T-helper 2 cell (primary cell): ENCODE measurements around the gene CROT.
A peak's percentile ranks its signal among the peaks of the same experiment; 100 is the strongest.

ENCODE experiments used
- DNase-seq, 5 experiments: peaks; one replicate each; pipeline versions ENCODE4 v3.0.0 to v3.0.0-alpha.2; 2012 to 2022
- total RNA-seq, 2 donors: gene quantifications; one replicate each; lab custom pipeline; 2026; lab: John Stamatoyannopoulos, UW

Gene CROT, protein sequence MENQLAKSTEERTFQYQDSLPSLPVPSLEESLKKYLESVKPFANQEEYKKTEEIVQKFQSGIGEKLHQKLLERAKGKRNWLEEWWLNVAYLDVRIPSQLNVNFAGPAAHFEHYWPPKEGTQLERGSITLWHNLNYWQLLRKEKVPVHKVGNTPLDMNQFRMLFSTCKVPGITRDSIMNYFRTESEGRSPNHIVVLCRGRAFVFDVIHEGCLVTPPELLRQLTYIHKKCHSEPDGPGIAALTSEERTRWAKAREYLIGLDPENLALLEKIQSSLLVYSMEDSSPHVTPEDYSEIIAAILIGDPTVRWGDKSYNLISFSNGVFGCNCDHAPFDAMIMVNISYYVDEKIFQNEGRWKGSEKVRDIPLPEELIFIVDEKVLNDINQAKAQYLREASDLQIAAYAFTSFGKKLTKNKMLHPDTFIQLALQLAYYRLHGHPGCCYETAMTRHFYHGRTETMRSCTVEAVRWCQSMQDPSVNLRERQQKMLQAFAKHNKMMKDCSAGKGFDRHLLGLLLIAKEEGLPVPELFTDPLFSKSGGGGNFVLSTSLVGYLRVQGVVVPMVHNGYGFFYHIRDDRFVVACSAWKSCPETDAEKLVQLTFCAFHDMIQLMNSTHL
- total RNA-seq, result 10.9 to 16.1 reads per million in 2 donors

DNA sequence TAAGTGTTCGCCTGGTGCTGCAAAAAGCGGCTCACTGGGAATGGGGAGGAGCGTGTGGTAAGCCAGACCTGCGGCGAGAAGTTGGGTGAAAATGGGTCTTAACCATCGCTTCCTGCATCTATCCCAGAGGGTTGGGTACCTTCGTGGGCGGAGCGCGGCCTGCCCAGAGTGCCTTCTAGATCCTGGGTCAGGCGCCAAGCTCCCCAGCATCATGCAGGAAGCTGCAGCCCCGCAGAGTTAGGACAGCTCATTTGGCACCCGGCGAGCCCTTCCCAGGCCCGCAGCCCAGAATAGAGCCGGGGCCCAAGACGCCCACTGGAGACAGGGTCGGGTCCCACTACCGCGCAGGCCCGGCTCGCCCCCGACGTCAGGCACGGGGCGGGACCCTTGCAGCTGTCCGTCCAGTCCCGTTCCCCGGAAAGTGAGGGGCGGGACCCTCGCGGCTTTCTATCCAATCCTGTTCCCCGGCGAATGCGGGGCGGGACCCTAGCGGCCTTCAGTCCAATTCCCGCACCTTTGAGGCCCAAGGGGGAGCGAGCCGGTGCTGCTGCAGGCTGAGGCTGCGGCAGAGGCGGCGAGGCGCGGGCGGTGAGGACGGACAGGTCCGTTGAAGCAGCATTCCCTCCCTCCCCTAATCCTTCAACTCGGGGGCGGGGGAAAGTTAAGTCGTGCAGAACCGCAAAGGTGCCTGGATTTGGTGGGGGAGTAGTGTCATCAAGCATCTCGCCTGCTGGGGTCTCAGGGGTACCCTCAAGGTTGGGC is at the start of gene CROT:
Gene CROT, plus strand, starts transcription at position 499 of the 762 bp plus-strand sequence. CDS start 3,405 bp downstream, outside the sequence.
- peak; percentile 88 to 95 (median 91) for DNase-seq

DNA sequence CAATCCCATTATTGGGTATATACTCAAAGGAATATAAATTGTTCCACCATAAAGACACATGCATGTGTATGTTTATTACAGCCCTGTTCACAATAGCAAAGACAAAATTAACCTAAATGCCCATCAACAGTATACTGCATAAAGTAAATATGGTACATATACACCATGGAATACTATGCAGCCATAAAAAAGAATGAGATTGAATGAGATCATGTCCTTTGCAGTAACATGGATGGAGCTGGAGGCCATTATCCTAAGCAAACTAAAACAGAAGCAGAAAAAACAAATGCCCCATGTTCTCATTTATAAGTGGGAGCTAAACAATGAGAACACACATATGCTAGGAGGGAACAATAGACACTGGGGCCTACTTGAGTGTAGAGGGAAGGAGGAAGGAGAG is 44.7 kb upstream of the CROT start:
- no peak for DNase-seq

DNA sequence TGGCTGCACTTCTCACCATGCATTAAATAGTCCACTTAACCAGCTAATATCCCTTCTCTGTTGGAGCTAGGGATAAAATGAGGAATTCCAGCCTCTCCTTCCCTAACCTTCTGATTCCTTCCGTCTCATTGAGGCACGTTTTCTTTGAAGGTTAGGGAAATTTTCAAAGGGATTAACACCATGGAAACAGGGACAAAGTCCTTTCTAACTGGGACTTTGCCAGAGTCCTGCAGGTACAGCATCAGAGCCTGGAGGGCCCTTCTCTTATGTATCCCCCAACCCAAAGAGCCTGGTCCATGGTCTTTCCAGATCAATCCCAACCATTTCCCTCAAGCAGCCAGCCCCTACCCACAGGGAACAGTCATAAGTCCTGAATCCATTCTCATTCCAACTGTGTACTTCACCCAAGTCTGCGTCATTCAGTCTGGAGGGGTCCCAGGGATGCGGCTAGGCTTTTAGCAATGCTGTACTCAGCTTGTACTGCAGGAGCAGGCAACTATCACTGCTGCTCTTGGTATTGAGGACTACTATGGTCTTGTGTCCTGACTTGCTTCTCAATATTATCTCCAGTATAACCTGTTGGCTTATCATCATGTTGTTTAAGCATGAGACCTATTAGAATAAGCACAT is 34.6 kb upstream of the CROT start:
- no peak for DNase-seq

DNA sequence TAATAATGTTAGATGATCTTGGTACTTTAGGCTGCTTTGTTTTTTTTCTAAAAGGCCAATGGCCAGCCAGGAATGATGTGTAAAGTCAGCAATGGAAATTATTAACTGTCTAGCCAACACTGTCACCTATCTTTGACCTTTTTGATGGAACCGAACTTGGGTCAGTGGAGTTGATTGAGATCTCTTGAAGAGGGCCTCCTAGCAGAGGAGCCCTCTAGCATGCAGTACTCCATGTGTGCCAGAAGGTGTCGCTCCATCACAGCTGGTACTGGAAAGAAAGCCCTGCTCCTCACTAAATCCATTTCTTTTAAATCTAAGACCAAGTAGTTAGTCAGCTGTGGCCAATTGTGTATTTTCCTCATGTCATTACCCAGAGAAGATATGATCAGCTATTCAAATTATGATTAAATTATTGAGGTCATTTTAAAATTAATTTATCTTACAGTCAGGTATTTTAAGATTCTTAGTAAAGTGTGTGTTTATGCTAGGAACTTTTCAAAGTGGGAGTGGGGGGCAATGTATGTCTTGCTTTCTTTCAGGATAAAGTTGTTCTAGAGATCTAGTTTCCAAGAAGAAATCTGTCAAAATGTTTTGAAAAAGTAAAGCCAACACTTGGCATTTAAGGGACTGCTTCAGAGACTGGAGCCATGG is 33.1 kb upstream of the CROT start:
- DNase-seq, result peak in 4 of 5 experiments; percentile 27 to 63 (median 35)

DNA sequence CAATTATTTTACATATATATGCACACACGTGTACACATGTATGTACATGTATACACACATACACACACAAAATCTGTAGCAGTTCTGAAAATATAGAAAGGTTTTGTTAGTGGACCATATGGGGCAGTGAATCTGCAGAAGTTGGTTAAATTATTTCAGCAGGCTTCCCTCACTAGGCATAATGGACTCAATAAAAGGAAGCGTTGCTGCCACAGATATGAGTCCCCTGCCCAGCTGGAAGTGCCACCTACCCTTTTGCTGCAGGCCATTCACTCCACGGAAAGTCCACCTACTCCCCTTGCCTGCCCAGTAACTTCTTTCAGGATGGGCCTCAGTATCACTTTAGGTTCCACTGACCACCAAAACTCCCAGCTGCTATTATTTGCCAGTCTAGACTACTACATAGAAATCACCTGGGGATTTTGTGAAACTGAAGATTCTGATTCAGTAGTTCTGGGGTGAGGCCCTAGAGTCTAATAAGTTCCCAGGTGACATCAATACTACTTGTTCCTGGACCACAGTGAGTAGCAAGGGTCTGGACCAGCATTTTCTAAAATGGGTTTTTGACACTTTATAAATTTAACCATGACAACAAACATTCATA is 29.3 kb upstream of the CROT start:
- no peak for DNase-seq

DNA sequence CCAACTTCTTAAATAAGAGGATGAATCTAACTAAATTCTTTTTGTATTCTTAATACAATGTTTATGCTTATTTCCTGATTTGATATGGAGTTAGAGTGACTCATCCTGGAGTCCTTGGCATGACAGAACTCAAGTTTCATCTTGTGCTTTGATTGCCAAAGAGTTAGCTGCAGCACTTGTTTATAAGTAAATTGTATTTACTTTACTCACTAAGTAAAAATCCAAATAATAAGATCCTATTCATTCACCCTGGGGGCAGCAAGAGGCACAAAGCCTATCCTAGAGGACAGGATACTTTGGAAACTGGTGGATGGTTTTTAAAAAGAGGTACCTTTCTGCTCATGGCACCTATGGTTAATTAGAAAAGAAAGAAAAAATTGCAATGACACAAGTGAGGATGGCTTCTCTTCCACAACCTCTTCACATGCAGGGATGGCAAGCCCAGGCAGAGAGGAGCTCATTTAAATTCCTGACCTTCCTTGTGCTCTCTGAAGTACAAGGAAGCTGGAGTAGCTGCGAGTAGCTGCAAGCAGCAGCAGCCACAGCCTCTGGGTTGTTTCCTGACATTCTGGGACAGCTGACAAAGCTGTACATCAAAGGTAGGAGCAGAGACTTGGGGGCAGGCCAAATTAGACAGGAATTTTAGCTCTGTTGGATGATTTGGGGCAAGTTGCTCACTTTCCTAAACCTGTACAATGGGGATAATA is 28.5 kb upstream of the CROT start:
- no peak for DNase-seq

DNA sequence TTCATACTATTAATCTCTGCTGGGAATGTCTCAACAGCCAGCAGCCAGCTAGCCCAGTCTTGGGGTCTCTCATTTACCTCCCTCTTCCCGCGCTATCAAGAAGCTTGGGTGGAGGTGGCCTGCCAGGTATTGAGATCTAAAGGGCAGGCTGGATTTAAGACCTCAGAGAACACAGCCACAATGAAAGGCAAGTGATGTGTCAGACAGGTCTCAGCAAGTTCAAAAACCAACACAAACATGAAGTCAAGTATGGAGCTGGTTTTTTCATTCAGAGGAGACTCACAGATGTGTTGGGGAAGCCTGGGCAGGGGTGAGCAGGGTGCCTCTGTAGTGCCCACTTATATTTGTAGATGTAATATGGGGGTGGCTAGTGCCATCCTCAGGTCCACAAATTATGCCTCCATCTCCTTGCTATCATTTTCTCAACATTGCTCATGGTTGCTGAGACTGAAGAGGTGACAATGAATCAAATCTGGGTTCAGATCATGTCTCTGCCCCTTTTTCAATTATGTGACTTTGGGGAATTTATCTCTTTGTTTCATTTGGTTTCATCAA is 27.7 kb upstream of the CROT start:
- DNase-seq, result no peak

DNA sequence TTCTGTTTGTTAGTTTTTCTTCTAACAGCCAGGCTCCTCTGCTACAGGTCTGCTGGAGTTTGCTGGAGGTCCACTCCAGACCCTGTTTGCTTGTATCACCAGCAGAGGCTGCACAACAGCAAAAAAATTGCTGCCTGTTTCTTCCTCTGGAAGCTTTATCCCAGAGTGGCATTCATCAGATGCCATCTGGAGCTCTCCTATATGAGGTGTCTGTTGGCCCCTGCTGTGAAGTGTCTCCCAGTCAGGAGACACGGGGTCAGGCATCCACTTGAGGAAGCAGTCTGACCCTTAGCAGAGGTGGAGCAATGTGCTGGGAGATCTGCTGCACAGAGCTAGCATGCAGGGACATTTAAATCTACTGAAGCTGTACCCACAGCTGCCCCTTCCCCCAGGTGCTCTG is 26.7 kb upstream of the CROT start:
- no peak for DNase-seq

DNA sequence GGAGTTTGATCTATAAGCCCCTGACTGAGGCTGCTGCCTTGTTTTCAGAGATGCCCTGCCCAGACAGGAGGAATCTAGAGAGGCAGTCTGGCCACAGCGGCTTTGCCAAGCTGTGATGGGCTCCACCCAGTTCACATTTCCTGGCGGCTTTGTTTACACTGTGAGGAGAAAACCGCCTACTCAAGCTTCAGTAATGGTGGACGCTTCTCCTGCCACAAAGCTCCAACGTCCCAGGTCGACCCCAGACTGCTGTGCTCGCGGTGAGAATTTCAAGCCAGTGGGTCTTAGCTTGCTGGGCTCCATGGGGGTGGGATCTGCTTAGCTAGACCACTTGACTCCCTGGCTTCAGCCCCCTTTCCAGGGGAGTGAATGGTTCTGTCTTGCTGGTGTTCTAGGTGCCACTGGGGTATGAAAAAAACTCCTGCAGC is 26.3 kb upstream of the CROT start:
- DNase-seq, result peak in 2 of 5 experiments; percentile 17 to 58

DNA sequence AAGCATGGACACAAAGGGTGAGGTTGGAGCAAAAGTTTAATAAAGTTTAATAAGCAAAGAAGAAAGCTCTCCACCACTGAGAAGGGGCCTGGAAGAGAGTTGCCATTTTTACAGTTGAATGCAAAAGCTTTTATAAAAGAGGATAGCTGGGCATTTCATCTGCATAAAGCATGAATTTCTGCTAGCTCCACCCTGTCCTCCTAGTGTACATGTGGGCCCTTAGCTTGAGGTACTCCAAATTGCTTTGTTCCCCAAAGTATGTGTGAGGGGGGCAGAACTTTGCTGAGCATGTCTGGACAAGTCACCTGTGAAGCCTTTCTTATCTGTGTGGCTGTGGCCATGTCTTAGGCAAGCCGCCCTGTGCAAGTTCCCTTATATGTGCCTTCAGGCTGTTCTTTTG is 22.6 kb upstream of the CROT start:
- no peak for DNase-seq

DNA sequence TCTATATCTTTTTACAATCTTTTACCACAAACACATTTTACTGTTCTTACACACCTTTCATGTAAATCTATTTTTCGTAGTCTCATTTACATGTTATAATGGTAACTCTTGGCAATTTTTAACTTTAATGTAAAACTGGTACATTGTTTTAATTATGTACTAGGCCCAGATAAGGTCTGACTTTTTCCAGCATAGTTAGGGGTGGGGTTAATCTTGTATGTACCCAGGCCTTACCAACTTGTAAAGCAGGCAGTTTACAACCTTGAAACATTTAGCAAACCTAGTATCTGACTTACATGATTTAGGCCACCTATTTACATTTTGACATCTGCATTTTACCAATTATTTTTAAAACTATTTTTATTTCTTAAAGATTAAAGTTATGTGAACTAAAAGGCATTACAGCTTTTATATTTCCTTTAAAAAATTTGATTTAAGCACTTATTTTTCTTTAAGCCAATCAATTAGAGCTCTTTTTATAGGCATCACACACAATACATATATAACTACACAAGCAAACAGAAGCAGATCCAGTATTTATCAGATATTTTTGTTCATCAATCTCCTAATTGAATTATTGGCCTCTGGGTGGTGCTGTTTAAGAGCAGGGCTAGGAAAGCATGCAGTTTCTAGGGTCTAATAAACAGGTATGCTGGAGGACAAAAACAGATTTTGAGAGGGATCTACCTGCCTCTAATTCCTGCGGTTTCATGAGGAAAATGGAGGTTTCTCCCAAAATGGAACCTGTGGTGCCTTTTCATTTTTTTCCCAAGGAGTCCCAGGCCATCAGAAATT is 19.7 kb upstream of the CROT start:
- DNase-seq, result no peak

DNA sequence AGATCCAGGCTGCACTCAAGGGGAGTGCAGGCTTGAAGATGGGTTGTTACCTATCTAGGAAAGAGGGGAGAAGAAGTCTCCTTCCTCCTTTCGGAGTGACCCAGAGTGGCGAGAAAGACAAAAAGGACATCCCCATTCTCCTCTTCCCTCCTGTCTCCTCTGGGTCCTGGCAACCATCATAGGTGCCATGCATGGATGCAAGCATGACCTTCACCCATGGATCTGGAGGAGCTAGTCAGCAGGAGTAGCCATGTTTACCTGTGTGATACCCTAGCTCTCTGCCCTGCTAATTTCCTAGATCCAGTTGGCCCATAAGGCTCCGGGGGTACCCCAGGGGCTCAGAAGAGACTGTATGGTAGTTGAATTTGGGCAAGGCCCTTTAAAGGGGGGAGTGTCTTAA is 17.2 kb upstream of the CROT start:
- DNase-seq, result peak in 1 of 5 experiments; percentile 34

DNA sequence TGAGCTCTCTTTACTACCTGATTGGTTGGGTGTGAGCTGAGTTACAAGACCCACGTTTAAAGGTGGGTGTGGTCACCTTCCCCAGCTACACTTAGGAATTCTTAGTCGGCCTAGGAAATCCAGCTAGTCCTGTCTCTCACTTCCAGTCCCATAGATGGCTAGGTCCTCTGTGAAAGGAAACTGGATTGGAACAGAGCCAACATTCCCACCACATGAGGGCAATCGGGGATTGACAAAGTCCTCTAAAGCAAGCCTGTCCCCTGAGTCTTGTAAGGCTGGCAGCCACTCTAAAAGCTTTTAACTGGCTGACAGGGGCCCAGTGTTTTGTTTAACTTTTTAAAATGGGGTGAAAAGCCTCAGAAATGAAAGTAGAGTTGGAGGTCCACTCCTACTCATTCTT is 15.1 kb upstream of the CROT start:
- no peak for DNase-seq

DNA sequence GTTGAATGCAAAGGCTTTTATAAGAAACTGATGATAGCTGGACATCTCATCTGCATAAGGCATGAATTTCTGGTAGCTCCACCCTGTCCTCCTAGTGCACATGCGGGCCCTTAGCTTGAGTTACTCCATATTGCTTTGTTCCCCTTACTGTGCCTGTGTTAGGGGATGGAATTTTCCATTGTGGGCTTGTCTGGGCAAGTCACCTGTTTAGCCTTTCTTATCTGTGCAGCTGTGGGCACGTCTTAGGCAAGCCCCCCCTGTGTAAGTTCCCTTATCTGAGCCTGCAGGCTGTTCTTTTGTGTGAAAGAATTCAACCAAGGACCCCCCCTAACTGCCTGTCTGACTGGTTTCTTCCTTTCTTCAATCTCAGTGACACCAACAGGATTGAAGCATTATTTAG is 14.5 kb upstream of the CROT start:
- no peak for DNase-seq

DNA sequence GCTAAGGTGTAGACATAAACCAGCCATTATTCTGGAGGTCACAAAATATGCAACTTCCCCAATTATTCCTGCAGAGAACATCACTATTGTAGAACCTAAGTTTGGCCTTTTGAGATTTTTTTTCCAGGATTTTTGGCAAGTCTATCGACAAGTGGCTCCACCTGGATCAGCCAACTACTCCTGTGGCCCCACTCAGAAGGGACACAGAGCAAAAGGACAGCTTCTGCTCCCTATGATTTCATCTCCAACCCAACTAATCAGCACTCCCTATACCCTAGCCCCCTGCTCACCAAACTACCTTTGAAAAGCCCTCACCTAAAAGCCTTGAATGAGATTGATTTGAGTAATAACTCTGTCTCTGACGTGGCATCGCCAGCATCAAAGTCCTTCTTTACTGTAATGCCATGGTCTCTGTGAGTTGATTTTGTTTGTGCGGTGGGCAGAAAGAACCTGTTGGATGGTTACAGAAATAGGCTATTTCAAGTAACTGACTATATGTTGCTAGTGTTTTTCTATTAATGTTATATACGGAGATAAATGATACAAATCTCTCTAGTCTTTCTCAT is 13.7 kb upstream of the CROT start:
- DNase-seq, result no peak

DNA sequence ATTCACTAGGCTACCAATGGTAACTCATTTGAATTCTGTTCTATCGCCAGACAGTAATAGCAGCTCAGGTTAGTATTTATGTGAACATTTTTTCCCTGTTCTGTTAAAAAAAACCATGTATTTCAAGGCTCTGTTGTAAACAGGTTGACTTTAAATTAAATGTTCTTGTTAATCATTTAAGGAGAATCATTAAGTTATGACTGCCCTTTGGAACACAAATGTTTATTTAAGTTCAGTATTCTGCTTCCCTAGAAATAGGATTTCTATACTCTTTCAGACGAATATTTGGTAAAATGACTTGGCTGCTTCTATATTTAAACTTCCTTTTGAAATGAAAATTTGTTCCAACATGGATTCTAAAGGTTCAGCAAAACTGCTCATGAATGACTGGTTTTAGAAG is 13.1 kb upstream of the CROT start:
- no peak for DNase-seq

DNA sequence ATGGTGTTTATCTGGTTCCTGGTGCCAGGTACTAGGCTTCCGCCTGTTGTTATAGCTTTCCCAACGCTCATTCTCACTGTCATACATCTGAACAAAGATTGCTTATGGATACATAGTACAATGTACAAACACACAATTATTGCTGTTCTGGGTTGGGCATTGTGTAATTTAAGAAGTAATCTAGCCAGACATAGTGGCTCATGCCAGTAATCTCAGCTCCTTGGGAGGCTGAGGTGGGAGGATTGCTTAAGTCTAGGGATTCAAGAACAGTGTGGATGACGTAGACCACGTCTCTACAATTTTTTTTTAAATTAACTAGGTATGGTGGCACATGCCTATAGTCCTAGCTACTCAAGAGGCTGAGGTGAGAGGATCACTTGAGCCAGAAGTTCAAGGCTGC is 9.3 kb upstream of the CROT start:
- DNase-seq, result no peak

DNA sequence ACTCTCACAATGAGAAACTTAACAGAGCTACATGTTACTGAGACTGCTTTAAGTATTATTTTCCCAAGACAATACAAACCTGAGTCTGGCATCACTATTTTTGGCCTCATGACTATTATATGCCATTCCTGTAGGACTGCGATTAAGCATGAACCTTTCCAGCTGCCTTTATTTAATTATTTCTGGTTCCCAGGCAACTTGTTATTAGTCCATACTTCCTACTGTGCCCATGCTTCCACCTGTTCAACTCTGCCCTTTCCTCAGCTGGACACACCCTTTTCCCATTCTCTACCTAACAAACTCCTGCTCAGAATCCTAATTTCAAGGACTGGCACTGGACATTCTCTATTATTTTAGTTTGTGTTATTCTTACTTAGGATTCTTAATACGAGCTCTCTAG is 8.1 kb upstream of the CROT start:
- DNase-seq, result no peak

DNA sequence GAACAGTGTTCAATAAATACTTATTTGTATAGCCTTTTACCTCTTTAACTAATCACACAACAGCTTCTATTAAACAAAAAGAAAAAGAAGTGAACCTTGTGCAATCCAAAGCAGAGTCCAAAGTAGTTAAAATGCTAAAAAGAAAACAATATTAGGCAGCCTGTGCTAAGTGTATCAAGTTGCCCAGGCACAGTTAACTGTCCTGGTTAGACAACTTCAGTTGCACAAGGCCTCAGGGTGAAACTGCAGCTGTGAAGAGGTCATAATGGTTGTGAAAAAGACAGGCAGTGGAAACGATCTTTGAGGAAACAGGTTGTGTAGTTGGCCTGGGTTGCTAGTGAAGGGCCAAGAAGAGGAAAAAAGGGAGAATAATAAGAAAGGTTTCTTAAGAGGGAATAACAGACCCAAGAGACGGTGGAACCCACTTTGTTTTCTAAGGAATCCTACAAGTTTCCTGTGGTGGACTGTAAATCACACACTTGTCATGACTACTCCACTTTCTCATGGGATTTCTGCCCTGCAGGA is 6.0 kb upstream of the CROT start:
- DNase-seq, result no peak

DNA sequence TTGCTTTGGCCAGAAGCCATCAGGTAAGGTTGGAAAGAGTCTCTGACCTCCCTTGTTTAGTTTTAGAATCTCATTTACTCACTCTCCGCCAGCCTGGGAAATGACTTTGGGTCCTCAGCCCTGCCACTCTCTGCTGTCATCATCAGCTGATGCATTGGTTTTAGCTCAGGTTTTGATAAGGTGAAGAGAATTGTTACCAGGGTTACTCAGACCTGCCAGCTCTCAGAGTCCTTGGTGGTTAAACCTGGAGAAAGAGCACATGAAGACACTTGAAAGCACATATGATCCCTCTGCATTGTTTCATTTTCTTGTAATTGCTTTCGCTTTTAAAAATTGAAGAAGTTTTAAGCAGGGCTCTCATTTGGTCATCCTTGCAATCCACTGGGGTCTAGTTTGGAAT is 4.0 kb upstream of the CROT start:
- DNase-seq, result peak in 1 of 5 experiments; percentile 49
